D721Med (cell line): ENCODE data around the gene ANKRD55.

ENCODE experiments used
- DNase-seq: peaks from one replicate; pipeline ENCODE4 v3.0.0; 2011; ENCODE audit warnings: low spot score; ENCODE audit not compliant: insufficient read length
- FAIRE-seq: peaks from 2 replicates; lab custom pipeline; 2011; peaks lifted over from hg19 to GRCh38; lab: Jason Lieb, UNC
- TF ChIP-seq, protein P1 (sequence below): IDR thresholded peaks from 2 replicates; pipeline ENCODE4 v1.5.1; 2012; ENCODE audit warnings: mild to moderate bottlenecking, control low read depth; ENCODE audit not compliant: insufficient read depth; ENCODE audit errors: missing control alignments

Gene ANKRD55

GRCh38 chr5:56175488-56175887 lies 57.6 kb downstream of the ANKRD55 start:
- DNase-seq, result no peak
- no peak for FAIRE-seq

GRCh38 chr5:56175021-56175420 lies 58.1 kb downstream of the ANKRD55 start:
- FAIRE-seq (no peak), DNase-seq (no peak)
- TF ChIP-seq, protein P1, sequence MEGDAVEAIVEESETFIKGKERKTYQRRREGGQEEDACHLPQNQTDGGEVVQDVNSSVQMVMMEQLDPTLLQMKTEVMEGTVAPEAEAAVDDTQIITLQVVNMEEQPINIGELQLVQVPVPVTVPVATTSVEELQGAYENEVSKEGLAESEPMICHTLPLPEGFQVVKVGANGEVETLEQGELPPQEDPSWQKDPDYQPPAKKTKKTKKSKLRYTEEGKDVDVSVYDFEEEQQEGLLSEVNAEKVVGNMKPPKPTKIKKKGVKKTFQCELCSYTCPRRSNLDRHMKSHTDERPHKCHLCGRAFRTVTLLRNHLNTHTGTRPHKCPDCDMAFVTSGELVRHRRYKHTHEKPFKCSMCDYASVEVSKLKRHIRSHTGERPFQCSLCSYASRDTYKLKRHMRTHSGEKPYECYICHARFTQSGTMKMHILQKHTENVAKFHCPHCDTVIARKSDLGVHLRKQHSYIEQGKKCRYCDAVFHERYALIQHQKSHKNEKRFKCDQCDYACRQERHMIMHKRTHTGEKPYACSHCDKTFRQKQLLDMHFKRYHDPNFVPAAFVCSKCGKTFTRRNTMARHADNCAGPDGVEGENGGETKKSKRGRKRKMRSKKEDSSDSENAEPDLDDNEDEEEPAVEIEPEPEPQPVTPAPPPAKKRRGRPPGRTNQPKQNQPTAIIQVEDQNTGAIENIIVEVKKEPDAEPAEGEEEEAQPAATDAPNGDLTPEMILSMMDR, result no peak

More at GRCh38 chr5:56175488-56175887, 57.6 kb downstream of the ANKRD55 start:
- TF ChIP-seq, protein P1, result no peak

GRCh38 chr5:56172241-56172640 lies 60.9 kb downstream of the ANKRD55 start:
- no peak for DNase-seq
- TF ChIP-seq, protein P1, result no peak
- no peak for FAIRE-seq

DNA sequence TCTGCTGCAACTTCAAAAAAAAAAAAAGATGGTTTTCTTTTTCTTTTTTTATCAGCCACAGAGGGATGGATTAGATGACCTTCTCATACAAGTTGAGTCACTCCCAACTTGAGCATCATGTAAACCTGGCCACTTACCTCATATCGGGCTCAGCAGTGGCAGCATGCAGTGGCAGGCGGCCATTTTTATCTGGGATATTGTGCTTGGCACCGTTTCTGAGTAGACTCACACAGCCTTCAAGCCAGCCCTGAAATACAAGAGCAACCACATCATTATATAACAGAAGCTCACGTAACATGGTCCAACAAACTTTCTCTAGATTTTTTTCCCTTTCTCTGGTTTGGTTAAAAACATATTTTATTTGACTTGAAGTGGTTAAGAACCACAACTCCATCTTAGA lies 62.6 kb downstream of the ANKRD55 start:
- DNase-seq (no peak), FAIRE-seq (no peak)
- TF ChIP-seq, protein P1, result no peak

DNA sequence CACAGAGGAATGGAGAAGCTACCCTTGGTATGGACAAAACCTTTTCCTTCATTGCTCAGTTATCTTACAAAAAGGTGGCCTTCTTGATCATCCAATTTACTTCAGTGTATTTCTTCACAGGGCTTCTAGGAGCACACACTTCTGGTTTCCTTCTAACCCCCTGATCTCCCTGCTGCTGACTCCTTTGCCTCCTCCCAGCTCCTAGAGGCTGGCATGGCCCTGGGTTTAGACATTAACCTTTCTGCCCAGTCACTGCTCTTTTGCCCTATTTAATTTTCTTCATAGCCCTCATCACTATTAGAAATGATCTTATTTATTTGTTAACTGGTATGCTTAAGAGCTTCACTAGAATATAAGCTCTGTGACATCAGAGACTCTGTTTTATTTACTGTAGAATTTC lies 63.2 kb downstream of the ANKRD55 start:
- TF ChIP-seq, protein P1, result no peak
- FAIRE-seq (no peak), DNase-seq (no peak)

DNA sequence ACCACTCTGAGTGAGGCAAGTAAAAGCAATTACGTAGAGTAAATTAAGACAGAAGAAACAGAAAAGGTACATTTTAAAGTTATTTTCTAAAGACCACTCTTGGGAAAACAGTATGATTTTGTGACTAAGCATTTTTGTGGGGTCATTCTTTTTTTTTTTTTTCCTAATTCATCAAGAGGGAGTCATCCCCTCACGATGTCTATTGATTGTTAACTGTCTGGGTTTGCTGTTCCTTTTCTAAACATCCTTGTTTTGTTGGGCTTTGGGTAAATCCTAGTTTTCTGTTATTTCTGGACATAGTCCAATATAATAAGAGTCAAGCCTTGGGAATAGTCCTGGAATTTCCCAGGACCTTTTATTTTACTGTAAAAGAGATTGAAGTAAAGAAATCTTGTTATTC lies 63.8 kb downstream of the ANKRD55 start:
- FAIRE-seq (no peak), DNase-seq (no peak)
- TF ChIP-seq, protein P1, result no peak

DNA sequence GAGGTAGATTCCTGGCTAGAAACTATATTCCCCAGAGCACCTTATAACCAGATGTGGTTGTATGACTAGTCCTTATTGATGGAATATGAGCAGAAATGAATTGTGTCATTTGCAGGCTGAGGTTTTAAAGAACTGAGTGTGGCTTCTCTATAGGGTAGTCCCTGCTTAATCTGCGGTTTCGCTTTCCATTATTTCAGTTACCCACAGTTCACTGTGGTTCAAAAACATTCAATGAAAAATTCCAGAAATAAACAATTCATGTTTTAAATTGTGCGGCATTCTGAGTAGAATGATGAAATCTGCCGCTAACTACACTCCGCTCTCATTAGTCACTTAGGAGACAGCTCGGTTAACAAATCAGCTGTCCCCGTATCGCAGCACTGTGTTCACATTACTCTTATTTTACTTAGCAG lies 65.1 kb downstream of the ANKRD55 start:
- FAIRE-seq (no peak), DNase-seq (no peak)
- TF ChIP-seq, protein P1, result no peak
